ENCODE measurements around the gene VWA5A. TPM values are rescaled to one million over a fixed set of nuclear protein-coding genes. Genes with fewer than 3 reads are reported as not detected.
"Not testable (repeated sequence)": the region's sequence is repeated elsewhere in the genome, so short reads cannot be mapped to it uniquely, and the experiment has no call there.

Gene VWA5A
- total RNA-seq, 2 donors from 2014 or later: 38.3 to 65.4 TPM

DNA sequence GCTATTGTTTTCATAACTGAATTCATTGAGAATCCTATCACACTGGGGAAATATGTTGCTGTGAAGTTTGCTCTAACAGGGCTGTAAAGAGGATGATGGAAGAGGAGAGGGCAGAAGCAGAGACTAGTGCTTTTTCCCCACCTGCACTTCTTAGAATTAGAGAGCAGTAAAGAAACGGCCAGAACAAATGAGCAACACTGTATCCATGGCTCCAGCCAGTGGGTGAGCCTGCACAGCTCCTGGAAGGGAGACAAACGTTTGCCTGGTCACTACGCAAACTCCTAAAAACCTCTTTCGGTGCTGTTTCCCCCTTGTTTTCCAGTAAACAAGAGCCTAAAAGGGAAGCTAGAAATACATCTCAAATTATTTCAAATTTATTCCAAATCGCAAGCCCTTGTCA is 45.7 kb downstream of the VWA5A start:
- no peaks in the 10 kb centered on the region for H3K4me1 Mint-ChIP-seq
- Histone ChIP-seq H3K27ac (ENCODE audit: low read depth, low read length) (no peak overlapping the region), H3K4me3 (ENCODE audit: low read length) (no peak overlapping the region), H3K27me3 (ENCODE audit: control insufficient read depth, insufficient read depth, low read length, poor library complexity, severe bottlenecking) (no peaks in the 10 kb centered on the region), H3K9ac (ENCODE audit: extremely low read depth, low read length, poor library complexity, severe bottlenecking) (no peak overlapping the region), H3K36me3 (ENCODE audit: control insufficient read depth, insufficient read depth, low read length) (no peaks in the 10 kb centered on the region), H3K9me3 (ENCODE audit: control insufficient read depth, low read length) (no peaks in the 10 kb centered on the region), H3K4me1 (ENCODE audit: control insufficient read depth, insufficient read depth, low read length) (no peaks in the 10 kb centered on the region)
- 87 to 100% methylated on average over 5 of the region's 5 CpGs for WGBS, 2 experiments (ENCODE audit: insufficient coverage in 1 of 2, insufficient read length in 1 of 2)
- DNase-seq: no peak
- H3K27me3 Mint-ChIP-seq (ENCODE audit: insufficient read depth): peaks cover 76% of the 10 kb centered on the region
- peaks cover 3% of the 10 kb centered on the region for H3K9me3 Mint-ChIP-seq
- no peak overlapping the region for H3K4me3 Mint-ChIP-seq
- H3K36me3 Mint-ChIP-seq (ENCODE audit: low read depth): peaks cover 3% of the 10 kb centered on the region
- H3K27ac Mint-ChIP-seq: no peak overlapping the region
- TF ChIP-seq, protein P1, sequence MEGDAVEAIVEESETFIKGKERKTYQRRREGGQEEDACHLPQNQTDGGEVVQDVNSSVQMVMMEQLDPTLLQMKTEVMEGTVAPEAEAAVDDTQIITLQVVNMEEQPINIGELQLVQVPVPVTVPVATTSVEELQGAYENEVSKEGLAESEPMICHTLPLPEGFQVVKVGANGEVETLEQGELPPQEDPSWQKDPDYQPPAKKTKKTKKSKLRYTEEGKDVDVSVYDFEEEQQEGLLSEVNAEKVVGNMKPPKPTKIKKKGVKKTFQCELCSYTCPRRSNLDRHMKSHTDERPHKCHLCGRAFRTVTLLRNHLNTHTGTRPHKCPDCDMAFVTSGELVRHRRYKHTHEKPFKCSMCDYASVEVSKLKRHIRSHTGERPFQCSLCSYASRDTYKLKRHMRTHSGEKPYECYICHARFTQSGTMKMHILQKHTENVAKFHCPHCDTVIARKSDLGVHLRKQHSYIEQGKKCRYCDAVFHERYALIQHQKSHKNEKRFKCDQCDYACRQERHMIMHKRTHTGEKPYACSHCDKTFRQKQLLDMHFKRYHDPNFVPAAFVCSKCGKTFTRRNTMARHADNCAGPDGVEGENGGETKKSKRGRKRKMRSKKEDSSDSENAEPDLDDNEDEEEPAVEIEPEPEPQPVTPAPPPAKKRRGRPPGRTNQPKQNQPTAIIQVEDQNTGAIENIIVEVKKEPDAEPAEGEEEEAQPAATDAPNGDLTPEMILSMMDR (conservative IDR thresholded peaks at IDR 0.05): no peak

DNA sequence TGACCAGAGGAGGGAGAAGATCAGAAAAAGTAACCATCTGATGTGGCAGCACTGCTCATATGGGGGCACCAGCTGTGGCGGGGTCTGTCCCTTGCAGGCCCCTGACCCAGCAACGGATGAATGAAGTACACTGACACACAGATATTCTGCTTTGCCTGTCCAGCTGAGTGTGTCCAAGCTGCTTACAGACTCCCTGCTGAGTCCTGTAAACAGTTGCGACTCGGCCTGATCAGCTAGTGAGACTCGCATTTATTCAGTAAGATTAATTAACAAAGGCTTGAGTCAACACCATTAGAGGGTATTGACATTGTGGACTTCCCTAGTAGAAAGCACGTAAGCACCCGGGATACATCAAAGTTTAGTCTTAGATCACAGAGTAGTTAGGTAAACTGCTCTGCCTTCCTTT is 52.6 kb downstream of the VWA5A start:
- peaks cover 14% of the 10 kb centered on the region for H3K9me3 ChIP-seq (ENCODE audit: control insufficient read depth, low read length)
- H3K4me1 ChIP-seq (ENCODE audit: control insufficient read depth, insufficient read depth, low read length): peaks cover 7% of the 10 kb centered on the region
- Mint-ChIP-seq H3K27ac (peak overlapping the region; percentile 20), H3K4me1 (peaks cover 40% of the 10 kb centered on the region), H3K36me3 (ENCODE audit: low read depth) (peaks cover 12% of the 10 kb centered on the region), H3K27me3 (ENCODE audit: insufficient read depth) (peaks cover 75% of the 10 kb centered on the region), H3K9me3 (peaks cover 21% of the 10 kb centered on the region), H3K4me3 (no peak overlapping the region)
- H3K36me3 ChIP-seq (ENCODE audit: control insufficient read depth, insufficient read depth, low read length): no peaks in the 10 kb centered on the region
- peak; percentile 66 for DNase-seq
- no peaks in the 10 kb centered on the region for H3K27me3 ChIP-seq (ENCODE audit: control insufficient read depth, insufficient read depth, low read length, poor library complexity, severe bottlenecking)
- 20 to 29% methylated on average over 7 of the region's 7 CpGs for WGBS, 2 experiments (ENCODE audit: insufficient coverage in 1 of 2, insufficient read length in 1 of 2)
- H3K4me3 ChIP-seq (ENCODE audit: low read length): peak overlapping the region; percentile 48
- TF ChIP-seq, protein P1 (conservative IDR thresholded peaks at IDR 0.05): no peak
- no peak overlapping the region for H3K9ac ChIP-seq (ENCODE audit: extremely low read depth, low read length, poor library complexity, severe bottlenecking)
- H3K27ac ChIP-seq (ENCODE audit: low read depth, low read length): no peak overlapping the region

DNA sequence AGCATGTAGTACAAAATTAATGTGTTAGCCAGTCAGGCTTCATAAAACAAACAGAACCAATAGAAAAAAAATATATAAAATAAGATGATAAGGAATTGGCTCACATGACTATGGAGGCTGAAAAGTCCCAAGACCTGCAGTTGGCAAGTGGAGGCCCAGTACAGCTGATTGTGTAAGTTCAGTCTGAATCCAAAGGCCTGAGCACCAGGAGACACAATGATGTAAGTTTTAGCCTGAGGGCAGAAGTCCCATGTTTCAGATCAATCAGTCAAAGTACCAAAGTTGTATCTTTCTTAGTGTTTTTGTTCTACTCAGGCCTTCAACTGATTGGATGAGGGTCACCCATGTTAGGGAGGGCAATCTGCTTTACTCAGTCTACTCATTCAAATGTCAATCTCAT is 53.5 kb downstream of the VWA5A start:
- TF ChIP-seq, protein P1 (conservative IDR thresholded peaks at IDR 0.05): no peak
- no peaks in the 10 kb centered on the region for H3K27me3 ChIP-seq (ENCODE audit: control insufficient read depth, insufficient read depth, low read length, poor library complexity, severe bottlenecking)

DNA sequence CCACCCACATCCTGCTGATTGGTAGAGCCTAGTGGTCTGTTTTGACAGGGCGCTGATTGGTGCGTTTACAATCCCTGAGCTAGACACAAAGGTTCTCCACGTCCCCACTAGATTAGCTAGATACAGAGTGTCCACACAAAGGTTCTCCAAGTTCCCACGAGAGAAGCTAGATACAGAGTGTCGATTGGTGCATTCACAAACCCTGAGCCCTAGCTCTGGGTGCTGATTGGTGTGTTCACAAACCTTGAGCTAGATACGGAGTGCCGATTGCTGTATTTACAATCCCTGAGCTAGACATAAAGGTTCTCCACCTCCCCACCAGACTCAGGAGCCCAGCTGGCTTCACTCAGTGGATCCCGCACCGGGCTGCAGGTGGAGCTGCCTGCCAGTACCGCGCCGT is 55.1 kb downstream of the VWA5A start:
- not testable (repeated sequence) for H3K27me3 ChIP-seq (ENCODE audit: control insufficient read depth, insufficient read depth, low read length, poor library complexity, severe bottlenecking); H3K36me3 Mint-ChIP-seq (ENCODE audit: low read depth); H3K9ac ChIP-seq (ENCODE audit: extremely low read depth, low read length, poor library complexity, severe bottlenecking); H3K36me3 ChIP-seq (ENCODE audit: control insufficient read depth, insufficient read depth, low read length); H3K4me1 ChIP-seq (ENCODE audit: control insufficient read depth, insufficient read depth, low read length); H3K4me3 ChIP-seq (ENCODE audit: low read length); H3K27ac ChIP-seq (ENCODE audit: low read depth, low read length); DNase-seq
- H3K4me3 Mint-ChIP-seq: peak overlapping the region; percentile 6
- H3K27me3 Mint-ChIP-seq (ENCODE audit: insufficient read depth): peaks cover 59% of the 10 kb centered on the region
- H3K9me3 Mint-ChIP-seq: peaks cover 18% of the 10 kb centered on the region
- H3K9me3 ChIP-seq (ENCODE audit: control insufficient read depth, low read length): peaks cover 14% of the 10 kb centered on the region
- 96 to 97% methylated on average over 6 to 12 of the region's 12 CpGs for WGBS, 2 experiments (ENCODE audit: insufficient coverage in 1 of 2, insufficient read length in 1 of 2)
- peaks cover 53% of the 10 kb centered on the region for H3K4me1 Mint-ChIP-seq
- peak overlapping the region; percentile 73 for H3K27ac Mint-ChIP-seq

More for the DNA sequence above, 53.5 kb downstream of the VWA5A start:
- H3K36me3 ChIP-seq (ENCODE audit: control insufficient read depth, insufficient read depth, low read length): no peaks in the 10 kb centered on the region
- peaks cover 46% of the 10 kb centered on the region for H3K4me1 Mint-ChIP-seq
- H3K9me3 ChIP-seq (ENCODE audit: control insufficient read depth, low read length): peaks cover 14% of the 10 kb centered on the region
- no peak for DNase-seq
- H3K4me1 ChIP-seq (ENCODE audit: control insufficient read depth, insufficient read depth, low read length): peaks cover 7% of the 10 kb centered on the region
- peak overlapping the region; percentile 27 for H3K27ac Mint-ChIP-seq
- H3K4me3 Mint-ChIP-seq: no peak overlapping the region
- H3K36me3 Mint-ChIP-seq (ENCODE audit: low read depth): peaks cover 12% of the 10 kb centered on the region
- H3K27me3 Mint-ChIP-seq (ENCODE audit: insufficient read depth): peaks cover 70% of the 10 kb centered on the region
- peaks cover 21% of the 10 kb centered on the region for H3K9me3 Mint-ChIP-seq
- H3K27ac ChIP-seq (ENCODE audit: low read depth, low read length): no peak overlapping the region
- H3K9ac ChIP-seq (ENCODE audit: extremely low read depth, low read length, poor library complexity, severe bottlenecking): no peak overlapping the region
- H3K4me3 ChIP-seq (ENCODE audit: low read length): no peak overlapping the region
